HepG2 (cell line): ENCODE data around the gene DLL4. TPM values are rescaled to one million over a fixed set of nuclear protein-coding genes. Genes with fewer than 3 reads are reported as not detected.

ENCODE experiments used
- FOXK1 ChIP-seq: sonication (generic); formaldehyde crosslinking; IDR thresholded peaks from 2 replicates; pipeline ENCODE4 v1.4.0; 2020; ENCODE audit warnings: low read depth, missing genetic modification reagents, borderline replicate concordance
- MBD4 ChIP-seq: IDR thresholded peaks from 2 replicates; pipeline ENCODE4 v1.6.1; 2012; ENCODE audit warnings: low read length, inconsistent platforms, borderline replicate concordance
- NONO ChIP-seq, 2 experiments: fragments of 450-650 bp in 1 of 2; sonication (generic) in 1 of 2; formaldehyde crosslinking in 1 of 2; IDR thresholded peaks in 1 of 2; conservative IDR thresholded peaks in 1 of 2; 2 replicates each; pipeline versions ENCODE4 v1.6.1 to v1.8.0; 2017 to 2022; ENCODE audit warnings: mild to moderate bottlenecking in 1 of 2, missing genetic modification reagents in 1 of 2, moderate library complexity in 1 of 2
- PHF8 ChIP-seq: sonication (generic); formaldehyde crosslinking; IDR thresholded peaks from 2 replicates; pipeline ENCODE4 v1.5.0; 2020; ENCODE audit warnings: missing genetic modification reagents
- PRMT3 ChIP-seq: sonication (generic); formaldehyde crosslinking; IDR thresholded peaks from 2 replicates; pipeline ENCODE4 v1.8.1; 2022; ENCODE audit warnings: low read depth, mild to moderate bottlenecking, moderate library complexity, missing genetic modification reagents, borderline replicate concordance
- RBM39 ChIP-seq: fragments of 200-400 bp; formaldehyde crosslinking; IDR thresholded peaks from one replicate; pipeline ENCODE4 v1.6.1; 2018; ENCODE audit warnings: antibody characterized with exemption, mild to moderate bottlenecking, low read depth, low read length; ENCODE audit not compliant: poor library complexity, severe bottlenecking
- RFXAP ChIP-seq: sonication (generic); formaldehyde crosslinking; IDR thresholded peaks from 2 replicates; pipeline ENCODE4 v1.4.0; 2020; ENCODE audit warnings: missing genetic modification reagents, borderline replicate concordance
- SIX1 ChIP-seq: sonication (generic); formaldehyde crosslinking; IDR thresholded peaks from 2 replicates; pipeline ENCODE4 v1.4.0; 2020; ENCODE audit warnings: missing genetic modification reagents, borderline replicate concordance
- SP1 ChIP-seq, 2 experiments: fragments of 450-650 bp in 1 of 2; sonication (generic) in 1 of 2; formaldehyde crosslinking in 1 of 2; IDR thresholded peaks; 2 replicates each; pipeline versions ENCODE4 v1.4.0 to v1.6.1; 2016 to 2020; ENCODE audit warnings: missing genetic modification reagents in 1 of 2
- SYNCRIP ChIP-seq: fragments of 200-400 bp; formaldehyde crosslinking; IDR thresholded peaks from 2 replicates; pipeline ENCODE4 v1.6.1; 2018; ENCODE audit warnings: mild to moderate bottlenecking, low read depth, low read length; ENCODE audit not compliant: insufficient read depth
- U2AF2 ChIP-seq: fragments of 200-400 bp; formaldehyde crosslinking; IDR thresholded peaks from 2 replicates; pipeline ENCODE4 v1.6.1; 2017; ENCODE audit warnings: low read depth, mild to moderate bottlenecking, low read length
- ZFX ChIP-seq: sonication (generic); formaldehyde crosslinking; IDR thresholded peaks from 2 replicates; pipeline ENCODE4 v1.4.0; 2020; ENCODE audit warnings: mild to moderate bottlenecking, low read depth, missing genetic modification reagents, moderate library complexity
- polyA plus RNA-seq, 8 experiments: library from polyadenylated mRNA; depleted of rRNA in 3 of 8; stranded (reverse) in 7 of 8; unstranded in 1 of 8; fragments of >200 nt; fragmentation: Illumina TruSeq in 4 of 8; extraction: Trizol in 4 of 8; gene quantifications; 2 replicates each; pipeline versions ENCODE4 v1.2.1 to v1.2.3, GENCODE V29; 2011 to 2016; ENCODE audit warnings: low read depth in 4 of 8, missing spikeins in 1 of 8, mixed read lengths in 1 of 8; ENCODE audit not compliant: insufficient read depth in 1 of 8
- total RNA-seq, 5 experiments: library from RNA; depleted of rRNA; stranded (reverse); fragments of >200 nt; fragmentation: Illumina TruSeq; extraction: Trizol; gene quantifications; 2 replicates each; pipeline ENCODE4 v1.2.3, GENCODE V29; 2016; ENCODE audit warnings: low read depth in 1 of 5
- TF ChIP-seq, protein P1 (sequence below): IDR thresholded peaks from 2 replicates; pipeline ENCODE4 v1.4.0; 2020; ENCODE audit warnings: mild to moderate bottlenecking, missing genetic modification reagents
- TF ChIP-seq, protein P2 (sequence below): sonication (generic); formaldehyde crosslinking; IDR thresholded peaks from 2 replicates; pipeline ENCODE4 v1.4.0; 2020; ENCODE audit warnings: missing genetic modification reagents
- TF ChIP-seq, protein P3 (sequence below): IDR thresholded peaks from 2 replicates; pipeline ENCODE4 v1.6.1; 2012; ENCODE audit warnings: inconsistent platforms
- TF ChIP-seq, protein P4 (sequence below): sonication (generic); formaldehyde crosslinking; conservative IDR thresholded peaks from 2 replicates; pipeline ENCODE4 v1.8.0; 2022; ENCODE audit warnings: mild to moderate bottlenecking, moderate library complexity, missing genetic modification reagents

DLL4 gene
- total and polyA plus RNA-seq, 2 of the 13 experiments (the other 11 are each of a cell fraction or from before 2014, with no cell fraction given) = 0.20 to 0.25 TPM

DNA sequence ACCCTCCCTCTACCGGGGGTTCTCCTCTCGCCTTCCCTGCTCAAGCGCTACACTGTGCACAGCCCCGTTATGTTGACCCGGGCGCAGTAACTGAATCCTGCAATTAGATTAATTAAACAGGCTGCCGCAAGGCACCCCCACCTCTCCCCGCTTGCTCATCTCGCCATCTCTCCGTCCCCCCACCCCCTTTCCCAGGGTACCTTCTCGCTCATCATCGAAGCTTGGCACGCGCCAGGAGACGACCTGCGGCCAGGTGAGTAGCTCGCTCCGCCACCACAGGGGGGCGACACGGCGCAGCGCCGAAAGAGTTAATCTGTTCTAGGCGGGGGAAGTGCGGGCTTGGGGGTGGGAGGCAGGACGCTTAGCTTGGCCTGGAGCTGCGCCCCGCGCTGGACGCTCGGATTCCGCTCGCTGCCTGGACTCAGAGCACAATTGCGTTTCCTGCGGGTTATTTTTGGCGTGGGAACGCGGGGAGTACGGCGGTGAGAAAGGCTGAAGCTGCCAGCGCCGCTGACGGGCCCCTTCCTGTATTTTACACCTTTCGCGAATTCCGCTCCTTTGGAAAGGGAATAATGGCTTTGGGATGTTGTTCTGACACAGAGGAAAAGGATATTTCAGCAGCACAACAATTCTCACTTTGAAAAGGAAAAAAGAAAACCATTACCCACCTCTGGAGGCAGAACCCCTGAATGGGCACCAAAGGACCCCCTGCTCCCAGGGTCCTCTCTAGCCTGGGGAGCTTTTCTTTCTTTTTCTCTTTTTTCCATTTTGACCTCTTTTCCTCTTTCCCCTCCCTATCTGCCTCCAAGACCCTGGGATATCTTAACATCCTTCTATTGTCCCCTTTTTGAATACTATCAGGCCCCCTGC, 1.5 kb downstream of the DLL4 start (continued):
- TF ChIP-seq, protein P1, sequence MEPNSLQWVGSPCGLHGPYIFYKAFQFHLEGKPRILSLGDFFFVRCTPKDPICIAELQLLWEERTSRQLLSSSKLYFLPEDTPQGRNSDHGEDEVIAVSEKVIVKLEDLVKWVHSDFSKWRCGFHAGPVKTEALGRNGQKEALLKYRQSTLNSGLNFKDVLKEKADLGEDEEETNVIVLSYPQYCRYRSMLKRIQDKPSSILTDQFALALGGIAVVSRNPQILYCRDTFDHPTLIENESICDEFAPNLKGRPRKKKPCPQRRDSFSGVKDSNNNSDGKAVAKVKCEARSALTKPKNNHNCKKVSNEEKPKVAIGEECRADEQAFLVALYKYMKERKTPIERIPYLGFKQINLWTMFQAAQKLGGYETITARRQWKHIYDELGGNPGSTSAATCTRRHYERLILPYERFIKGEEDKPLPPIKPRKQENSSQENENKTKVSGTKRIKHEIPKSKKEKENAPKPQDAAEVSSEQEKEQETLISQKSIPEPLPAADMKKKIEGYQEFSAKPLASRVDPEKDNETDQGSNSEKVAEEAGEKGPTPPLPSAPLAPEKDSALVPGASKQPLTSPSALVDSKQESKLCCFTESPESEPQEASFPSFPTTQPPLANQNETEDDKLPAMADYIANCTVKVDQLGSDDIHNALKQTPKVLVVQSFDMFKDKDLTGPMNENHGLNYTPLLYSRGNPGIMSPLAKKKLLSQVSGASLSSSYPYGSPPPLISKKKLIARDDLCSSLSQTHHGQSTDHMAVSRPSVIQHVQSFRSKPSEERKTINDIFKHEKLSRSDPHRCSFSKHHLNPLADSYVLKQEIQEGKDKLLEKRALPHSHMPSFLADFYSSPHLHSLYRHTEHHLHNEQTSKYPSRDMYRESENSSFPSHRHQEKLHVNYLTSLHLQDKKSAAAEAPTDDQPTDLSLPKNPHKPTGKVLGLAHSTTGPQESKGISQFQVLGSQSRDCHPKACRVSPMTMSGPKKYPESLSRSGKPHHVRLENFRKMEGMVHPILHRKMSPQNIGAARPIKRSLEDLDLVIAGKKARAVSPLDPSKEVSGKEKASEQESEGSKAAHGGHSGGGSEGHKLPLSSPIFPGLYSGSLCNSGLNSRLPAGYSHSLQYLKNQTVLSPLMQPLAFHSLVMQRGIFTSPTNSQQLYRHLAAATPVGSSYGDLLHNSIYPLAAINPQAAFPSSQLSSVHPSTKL (CRISPR knock-in tag) = 0 out of 2 replicates have a peak, but pooled peaks have one; percentile 14
- TF ChIP-seq, protein P2, sequence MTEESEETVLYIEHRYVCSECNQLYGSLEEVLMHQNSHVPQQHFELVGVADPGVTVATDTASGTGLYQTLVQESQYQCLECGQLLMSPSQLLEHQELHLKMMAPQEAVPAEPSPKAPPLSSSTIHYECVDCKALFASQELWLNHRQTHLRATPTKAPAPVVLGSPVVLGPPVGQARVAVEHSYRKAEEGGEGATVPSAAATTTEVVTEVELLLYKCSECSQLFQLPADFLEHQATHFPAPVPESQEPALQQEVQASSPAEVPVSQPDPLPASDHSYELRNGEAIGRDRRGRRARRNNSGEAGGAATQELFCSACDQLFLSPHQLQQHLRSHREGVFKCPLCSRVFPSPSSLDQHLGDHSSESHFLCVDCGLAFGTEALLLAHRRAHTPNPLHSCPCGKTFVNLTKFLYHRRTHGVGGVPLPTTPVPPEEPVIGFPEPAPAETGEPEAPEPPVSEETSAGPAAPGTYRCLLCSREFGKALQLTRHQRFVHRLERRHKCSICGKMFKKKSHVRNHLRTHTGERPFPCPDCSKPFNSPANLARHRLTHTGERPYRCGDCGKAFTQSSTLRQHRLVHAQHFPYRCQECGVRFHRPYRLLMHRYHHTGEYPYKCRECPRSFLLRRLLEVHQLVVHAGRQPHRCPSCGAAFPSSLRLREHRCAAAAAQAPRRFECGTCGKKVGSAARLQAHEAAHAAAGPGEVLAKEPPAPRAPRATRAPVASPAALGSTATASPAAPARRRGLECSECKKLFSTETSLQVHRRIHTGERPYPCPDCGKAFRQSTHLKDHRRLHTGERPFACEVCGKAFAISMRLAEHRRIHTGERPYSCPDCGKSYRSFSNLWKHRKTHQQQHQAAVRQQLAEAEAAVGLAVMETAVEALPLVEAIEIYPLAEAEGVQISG (CRISPR knock-in tag) = no peak
- TF ChIP-seq U2AF2 = no peak
- TF ChIP-seq, protein P3, sequence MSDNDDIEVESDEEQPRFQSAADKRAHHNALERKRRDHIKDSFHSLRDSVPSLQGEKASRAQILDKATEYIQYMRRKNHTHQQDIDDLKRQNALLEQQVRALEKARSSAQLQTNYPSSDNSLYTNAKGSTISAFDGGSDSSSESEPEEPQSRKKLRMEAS = peak; percentile 63
- TF ChIP-seq RBM39 = peak; percentile 16
- TF ChIP-seq SP1 (IDR thresholded peaks at IDR 0.05) = no peak
- 0 out of 2 replicates have a peak, but pooled peaks have one; percentile 35 for TF ChIP-seq SP1 (CRISPR knock-in tag; IDR thresholded peaks at IDR 0.05)
- no peak for TF ChIP-seq NONO (IDR thresholded peaks at IDR 0.05)
- peak; percentile 79 for TF ChIP-seq NONO (CRISPR knock-in tag; conservative IDR thresholded peaks at IDR 0.05)
- TF ChIP-seq PHF8 = no peak
- TF ChIP-seq PRMT3 (CRISPR knock-in tag) = no peak
- TF ChIP-seq SYNCRIP = no peak
- TF ChIP-seq, protein P4, sequence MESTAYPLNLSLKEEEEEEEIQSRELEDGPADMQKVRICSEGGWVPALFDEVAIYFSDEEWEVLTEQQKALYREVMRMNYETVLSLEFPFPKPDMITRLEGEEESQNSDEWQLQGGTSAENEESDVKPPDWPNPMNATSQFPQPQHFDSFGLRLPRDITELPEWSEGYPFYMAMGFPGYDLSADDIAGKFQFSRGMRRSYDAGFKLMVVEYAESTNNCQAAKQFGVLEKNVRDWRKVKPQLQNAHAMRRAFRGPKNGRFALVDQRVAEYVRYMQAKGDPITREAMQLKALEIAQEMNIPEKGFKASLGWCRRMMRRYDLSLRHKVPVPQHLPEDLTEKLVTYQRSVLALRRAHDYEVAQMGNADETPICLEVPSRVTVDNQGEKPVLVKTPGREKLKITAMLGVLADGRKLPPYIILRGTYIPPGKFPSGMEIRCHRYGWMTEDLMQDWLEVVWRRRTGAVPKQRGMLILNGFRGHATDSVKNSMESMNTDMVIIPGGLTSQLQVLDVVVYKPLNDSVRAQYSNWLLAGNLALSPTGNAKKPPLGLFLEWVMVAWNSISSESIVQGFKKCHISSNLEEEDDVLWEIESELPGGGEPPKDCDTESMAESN (CRISPR knock-in tag) = 0 out of 2 replicates have a peak, but pooled peaks have one; percentile 33
- TF ChIP-seq SIX1 (CRISPR knock-in tag) = no peak
- 0 out of 2 replicates have a peak, but pooled peaks have one; percentile 32 for TF ChIP-seq RFXAP
- 0 out of 2 replicates have a peak, but pooled peaks have one; percentile 32 for TF ChIP-seq ZFX (CRISPR knock-in tag)
- TF ChIP-seq FOXK1 (CRISPR knock-in tag) = no peak
- no peak for TF ChIP-seq MBD4
